NCI-H1048 (cell line): ENCODE data around the gene SUPT20HL2.
"Not testable (repeated sequence)": the region's sequence is repeated elsewhere in the genome, so short reads cannot be mapped to it uniquely, and the experiment has no call there.

Experiments
- DNase-seq: peaks from one replicate; lab custom pipeline; 2025; lab: John Stamatoyannopoulos, UW

Gene SUPT20HL2

GRCh38 chrX:24309580-24310374, 4.1 kb downstream of the SUPT20HL2 start:
- not testable (repeated sequence) for DNase-seq

DNA sequence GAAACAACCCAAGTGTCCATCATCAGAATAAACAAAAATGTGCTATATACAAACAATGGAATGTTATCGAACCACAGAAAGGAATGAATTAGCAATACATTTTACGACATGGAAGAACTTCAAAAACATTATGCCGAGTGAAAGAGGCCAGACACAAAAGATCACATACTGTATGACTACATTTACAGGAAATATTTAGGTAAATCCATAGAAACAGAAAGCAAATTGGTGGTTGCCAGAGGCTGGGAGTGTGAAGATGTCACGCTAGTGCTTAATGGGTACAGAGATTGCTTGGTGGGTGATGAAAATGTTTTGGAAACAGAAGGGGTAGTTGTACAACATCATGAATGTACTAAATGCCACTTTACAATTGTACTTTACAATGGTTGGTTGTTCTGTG, 5.1 kb downstream of the SUPT20HL2 start:
- not testable (repeated sequence) for DNase-seq

GRCh38 chrX:24306440-24306839, 7.4 kb downstream of the SUPT20HL2 start:
- no peak for DNase-seq

GRCh38 chrX:24305905-24306304, 8.0 kb downstream of the SUPT20HL2 start:
- no peak for DNase-seq

DNA sequence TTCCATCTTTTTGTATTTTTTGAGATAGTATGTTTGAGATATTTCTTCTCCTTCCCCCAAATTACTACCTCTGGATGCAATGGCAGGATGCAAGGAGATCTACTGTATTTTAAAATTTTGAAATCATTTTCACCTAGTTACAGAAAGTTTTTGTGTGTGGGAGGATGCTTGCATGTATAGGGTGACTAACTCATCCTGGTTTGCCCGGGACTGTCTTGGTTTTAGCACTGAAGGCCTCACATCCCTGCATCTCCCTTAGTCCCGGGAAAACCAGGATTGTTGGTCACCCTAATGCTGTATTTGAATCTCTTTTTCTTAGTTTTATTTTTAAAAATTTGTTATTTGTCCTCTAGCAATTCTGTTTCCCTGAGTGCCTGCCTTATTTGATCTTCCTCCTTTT, 12.1 kb downstream of the SUPT20HL2 start:
- no peak for DNase-seq

- no peak for DNase-seq
These were observed 12.8 kb downstream of the SUPT20HL2 start for GRCh38 chrX:24301060-24301459.

GRCh38 chrX:24298191-24298590, 15.7 kb downstream of the SUPT20HL2 start:
- no peak for DNase-seq

DNA sequence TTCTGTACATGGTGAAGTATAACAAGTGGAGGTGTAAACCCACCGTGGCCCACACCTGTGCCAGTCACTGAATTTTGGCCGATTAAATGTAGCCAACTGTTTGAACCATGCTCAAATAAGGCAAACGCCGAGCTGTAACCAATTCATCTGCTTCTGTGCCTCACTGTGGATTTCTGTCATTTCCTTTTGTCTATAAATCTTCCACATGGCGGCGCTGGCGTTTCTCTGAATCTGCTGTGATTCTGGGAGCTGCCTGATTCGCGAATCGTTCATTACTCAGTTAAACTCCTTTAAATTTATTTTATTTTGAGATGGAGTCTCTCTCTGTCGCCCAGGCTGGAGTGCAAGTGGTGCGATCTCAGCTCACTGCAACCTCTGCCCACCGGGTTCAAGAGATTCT, 19.2 kb downstream of the SUPT20HL2 start:
- DNase-seq, result no peak

GRCh38 chrX:24293412-24293811, 20.5 kb downstream of the SUPT20HL2 start:
- DNase-seq, result no peak

GRCh38 chrX:24292353-24292752, 21.5 kb downstream of the SUPT20HL2 start:
- DNase-seq, result no peak

GRCh38 chrX:24285082-24285481, 28.8 kb downstream of the SUPT20HL2 start:
- DNase-seq, result no peak

DNA sequence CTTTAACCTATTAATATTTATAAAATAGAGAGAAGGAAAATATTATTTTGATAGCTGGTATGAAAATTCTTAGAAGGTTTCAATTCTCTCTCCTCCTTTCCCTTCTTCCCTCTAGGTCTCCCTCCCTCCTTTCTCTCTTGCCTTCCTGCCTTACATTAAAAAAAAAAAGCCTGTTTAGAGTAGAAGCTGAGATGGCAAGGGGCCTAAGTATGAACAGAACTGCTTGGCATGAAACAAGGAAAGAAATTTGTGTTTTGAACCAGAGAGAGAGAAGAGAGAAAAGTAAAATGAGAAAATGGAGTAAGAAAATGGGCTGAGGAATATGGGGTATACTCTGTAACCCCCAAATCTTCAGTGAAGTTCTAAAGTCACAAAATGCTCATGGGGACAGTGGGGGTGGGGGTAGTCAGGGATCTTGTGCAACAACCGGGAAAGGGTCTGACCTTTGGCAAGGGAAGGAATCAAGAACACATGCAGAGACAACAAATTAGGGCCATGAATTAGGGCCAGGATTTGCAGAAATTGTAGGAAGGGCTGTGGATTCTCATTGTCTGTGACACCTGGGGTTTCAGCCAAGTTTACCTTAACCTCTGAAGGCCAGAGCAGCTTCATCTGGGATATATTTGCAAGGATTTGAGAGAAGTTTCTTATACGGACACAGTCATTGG, 30.6 kb downstream of the SUPT20HL2 start:
- DNase-seq, result no peak

GRCh38 chrX:24282381-24283126, 31.3 kb downstream of the SUPT20HL2 start:
- DNase-seq, result no peak

GRCh38 chrX:24277405-24277804, 36.5 kb downstream of the SUPT20HL2 start:
- no peak for DNase-seq

DNA sequence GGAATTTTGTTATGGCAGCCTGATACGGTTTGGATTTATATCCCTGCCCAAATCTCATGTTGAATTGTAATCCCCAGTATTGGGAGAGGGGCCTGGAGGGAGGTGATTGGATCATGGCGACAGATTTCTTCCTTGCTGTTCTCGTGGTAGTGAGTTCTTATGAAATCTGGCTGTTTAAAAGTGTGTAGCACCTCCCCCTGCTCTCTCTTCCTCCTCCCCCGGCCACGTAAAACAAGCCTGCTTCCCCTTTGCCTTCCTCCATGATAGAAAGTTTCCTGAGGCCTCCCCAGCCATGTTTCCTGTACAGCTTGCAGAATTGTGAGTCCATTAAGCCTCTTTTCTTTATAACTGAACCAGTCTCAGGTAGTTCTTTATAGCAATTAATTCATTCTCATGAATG, 37.9 kb downstream of the SUPT20HL2 start:
- no peak for DNase-seq

GRCh38 chrX:24271262-24271661, 42.6 kb downstream of the SUPT20HL2 start:
- no peak for DNase-seq

DNA sequence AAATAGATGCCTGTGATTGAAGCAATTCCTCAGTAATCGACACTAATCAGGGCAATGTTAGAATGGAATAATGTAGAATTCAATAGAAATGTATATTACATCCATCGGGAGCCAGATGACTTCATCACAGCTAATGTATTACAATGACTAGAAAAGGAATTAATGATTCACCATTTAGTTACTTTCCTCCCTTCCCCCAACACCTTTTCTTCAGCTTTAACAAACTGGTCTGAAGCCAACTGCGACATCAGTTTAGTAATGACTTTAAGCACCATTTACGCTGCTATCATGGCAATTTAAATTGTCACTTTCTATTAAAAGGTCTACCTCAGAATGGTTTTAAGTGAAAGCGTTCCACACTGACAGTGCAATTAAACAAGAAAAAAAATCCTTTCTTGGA, 45.1 kb downstream of the SUPT20HL2 start:
- DNase-seq, result no peak

- no peak for DNase-seq
These were observed 46.9 kb downstream of the SUPT20HL2 start for GRCh38 chrX:24266996-24267395.

DNA sequence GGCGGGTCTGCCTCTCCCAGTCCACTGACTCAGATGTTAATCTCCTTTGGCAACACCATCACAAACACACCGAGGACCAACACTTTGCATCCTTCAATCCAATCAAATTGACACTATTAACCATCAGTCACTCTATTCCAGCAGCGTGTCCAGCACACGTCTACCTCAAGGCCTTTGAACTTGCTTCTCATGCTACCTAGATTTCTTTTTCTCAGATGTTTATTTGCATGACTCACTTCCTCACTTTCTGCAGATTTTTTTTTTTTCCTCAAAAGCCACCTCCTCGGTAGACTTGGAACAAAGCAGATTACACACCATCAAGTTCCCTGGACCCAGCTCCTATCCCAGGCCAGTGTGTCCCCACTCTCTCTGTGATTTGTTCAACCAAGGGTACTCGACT, 49.5 kb downstream of the SUPT20HL2 start:
- no peak for DNase-seq

DNA sequence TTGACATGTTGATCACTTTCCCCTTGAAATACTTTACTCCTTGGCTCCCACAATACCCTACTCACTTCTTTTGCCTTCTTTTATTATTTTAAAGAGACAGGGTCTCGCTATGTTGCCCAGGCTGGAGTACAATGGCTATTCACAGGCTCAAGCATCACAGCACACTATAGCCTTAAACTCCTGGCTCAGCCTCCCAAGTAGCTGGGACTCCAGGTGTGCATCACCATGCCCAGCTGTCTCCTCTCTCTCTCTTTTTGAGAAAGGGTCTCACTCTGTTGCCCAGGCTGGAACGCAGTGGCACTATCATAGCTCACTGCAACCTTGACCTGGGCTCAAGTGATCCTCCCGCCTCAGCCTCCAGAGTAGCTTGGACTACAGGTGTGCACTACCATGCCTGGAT, 51.6 kb downstream of the SUPT20HL2 start:
- no peak for DNase-seq
